HUES6 (cell line): ENCODE measurements around the gene GSC.

ENCODE experiments used
- H3K27ac ChIP-seq: 2 replicates; pipeline ENCODE4 v1.7.0; 2013; ENCODE audit warnings: low read depth, mild to moderate bottlenecking, low read length, inconsistent platforms
- H3K27me3 ChIP-seq: 2 replicates; pipeline ENCODE4 v1.6.1; 2013; ENCODE audit warnings: low read length; ENCODE audit not compliant: control insufficient read depth, insufficient read depth
- H3K36me3 ChIP-seq: 2 replicates; pipeline ENCODE4 v1.6.1; 2013; ENCODE audit warnings: low read length; ENCODE audit not compliant: control insufficient read depth, insufficient read depth
- H3K4me1 ChIP-seq: 2 replicates; pipeline ENCODE4 v1.6.1; 2013; ENCODE audit warnings: low read length; ENCODE audit not compliant: control insufficient read depth, insufficient read depth
- H3K4me3 ChIP-seq: 2 replicates; pipeline ENCODE4 v1.5.1; 2013; ENCODE audit warnings: low read depth, low read length
- H3K9ac ChIP-seq: one replicate; pipeline ENCODE4 v1.6.1; 2013; ENCODE audit warnings: mild to moderate bottlenecking, low read length
- H3K9me3 ChIP-seq: 2 replicates; pipeline ENCODE4 v1.6.1; 2013; ENCODE audit warnings: low read depth, low read length; ENCODE audit not compliant: control insufficient read depth, insufficient read depth

Gene GSC

DNA sequence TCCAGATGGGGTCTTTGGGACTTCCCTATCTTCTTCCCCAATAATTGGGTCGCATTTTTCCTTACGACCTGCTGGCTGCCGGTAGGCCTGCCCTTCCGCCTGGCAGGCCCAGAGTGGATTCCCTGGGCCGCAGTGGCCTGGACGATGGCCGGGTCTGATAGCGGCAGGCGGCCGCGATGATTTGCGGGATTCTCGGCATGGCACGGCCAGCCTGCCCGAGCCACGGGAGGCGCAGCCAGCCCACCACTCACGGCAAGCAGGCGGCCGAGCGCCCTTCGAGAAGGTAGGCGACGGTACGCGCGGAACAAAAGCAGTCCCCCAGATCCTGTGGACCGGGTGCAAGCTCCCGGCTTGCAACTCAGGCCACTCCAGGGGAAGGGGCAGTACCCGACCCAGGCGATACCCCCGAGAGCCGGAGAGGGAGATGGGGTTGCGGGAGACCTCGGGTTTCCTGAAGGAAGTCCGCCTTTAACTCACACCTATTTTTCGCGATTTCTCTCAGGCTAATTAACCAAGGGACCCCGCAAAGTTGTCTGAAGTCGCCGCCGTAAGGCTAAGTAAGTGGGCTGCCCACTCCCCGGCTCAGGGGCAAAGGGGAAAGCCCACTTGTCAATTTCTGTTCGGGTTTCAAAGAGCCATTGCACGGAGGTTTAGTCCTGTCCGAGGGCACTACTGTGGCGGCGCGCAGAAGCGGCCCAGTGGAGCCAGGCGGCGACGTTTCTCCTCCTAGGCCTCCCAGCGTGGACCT lies 1.4 kb upstream of the GSC start:
- Histone ChIP-seq H3K36me3 (no peaks in the 10 kb centered on the region), H3K9me3 (no peaks in the 10 kb centered on the region), H3K9ac (peak overlapping the region; percentile 46), H3K27ac (no peak overlapping the region), H3K27me3 (peaks cover 100% of the 10 kb centered on the region), H3K4me1 (peaks cover 72% of the 10 kb centered on the region), H3K4me3 (peak overlapping the region; percentile 67)

- Histone ChIP-seq H3K27me3 (peaks cover 100% of the 10 kb centered on the region), H3K4me1 (peaks cover 70% of the 10 kb centered on the region), H3K36me3 (no peaks in the 10 kb centered on the region), H3K9ac (peak overlapping the region; percentile 46), H3K27ac (no peak overlapping the region), H3K4me3 (peak overlapping the region; percentile 67), H3K9me3 (no peaks in the 10 kb centered on the region)
Observed at GRCh38 chr14:94770815-94771157, 873 bp upstream of the GSC start.

GRCh38 chr14:94770251-94770749 lies 387 bp upstream of the GSC start:
- Histone ChIP-seq H3K9me3 (no peaks in the 10 kb centered on the region), H3K27ac (no peak overlapping the region), H3K36me3 (no peaks in the 10 kb centered on the region), H3K4me1 (peaks cover 66% of the 10 kb centered on the region), H3K4me3 (peak overlapping the region; percentile 67), H3K27me3 (peaks cover 100% of the 10 kb centered on the region), H3K9ac (no peak overlapping the region)

DNA sequence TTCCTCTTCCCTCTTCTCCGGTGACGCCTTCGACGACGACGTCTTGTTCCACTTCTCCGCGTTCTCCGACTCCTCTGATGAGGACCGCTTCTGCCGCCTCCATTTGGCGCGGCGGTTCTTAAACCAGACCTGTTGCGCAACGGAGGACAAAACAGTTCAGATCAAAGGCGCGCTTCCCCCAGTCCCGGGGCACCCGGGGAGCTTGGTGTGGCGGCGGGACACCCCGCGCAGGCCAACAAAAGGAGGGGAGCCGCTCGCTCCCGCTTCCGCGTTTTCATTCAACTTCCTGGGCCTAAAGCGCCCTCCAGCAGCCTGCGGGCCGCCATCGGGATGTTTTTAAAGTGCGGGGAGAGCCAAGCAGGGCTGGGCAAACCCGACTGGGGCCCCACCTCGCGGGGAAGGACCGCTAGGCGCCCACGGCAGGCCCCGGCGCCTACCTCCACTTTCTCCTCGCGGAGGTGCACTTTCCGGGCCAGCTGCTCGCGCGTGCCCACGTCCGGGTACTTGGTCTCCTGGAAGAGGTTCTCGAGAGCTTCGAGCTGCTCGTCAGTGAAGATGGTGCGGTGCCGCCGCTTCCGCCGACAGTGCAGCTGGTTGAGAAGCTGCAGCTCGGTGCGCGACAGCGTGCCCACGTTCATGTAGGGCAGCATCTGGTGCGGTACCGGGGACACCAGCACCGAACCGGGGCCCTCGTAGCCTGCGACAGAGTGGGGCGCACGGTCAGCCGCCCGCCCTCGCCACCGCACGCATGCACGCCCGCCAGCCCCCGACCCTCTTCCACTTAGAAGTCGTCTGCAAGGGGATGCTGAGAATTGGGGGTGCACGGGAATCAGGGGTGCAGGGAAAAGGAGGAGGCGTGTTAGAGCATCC lies 1.2 kb downstream of the GSC start:
- H3K27me3 ChIP-seq: peaks cover 100% of the 10 kb centered on the region
- peak overlapping the region; percentile 67 for H3K4me3 ChIP-seq
- no peaks in the 10 kb centered on the region for H3K36me3 ChIP-seq
- peaks cover 56% of the 10 kb centered on the region for H3K4me1 ChIP-seq
- peak overlapping the region; percentile 68 for H3K9ac ChIP-seq
- no peak overlapping the region for H3K27ac ChIP-seq
- no peaks in the 10 kb centered on the region for H3K9me3 ChIP-seq

GRCh38 chr14:94768141-94768520 lies 1.8 kb downstream of the GSC start:
- Histone ChIP-seq H3K9me3 (no peaks in the 10 kb centered on the region), H3K27me3 (peaks cover 100% of the 10 kb centered on the region), H3K4me1 (peaks cover 54% of the 10 kb centered on the region), H3K27ac (no peak overlapping the region), H3K36me3 (no peaks in the 10 kb centered on the region), H3K9ac (peak overlapping the region; percentile 68), H3K4me3 (peak overlapping the region; percentile 67)

- H3K36me3 ChIP-seq: no peaks in the 10 kb centered on the region
- peak overlapping the region; percentile 24 for H3K4me3 ChIP-seq
- peaks cover 48% of the 10 kb centered on the region for H3K4me1 ChIP-seq
- H3K27me3 ChIP-seq: peaks cover 97% of the 10 kb centered on the region
- no peak overlapping the region for H3K27ac ChIP-seq
- no peak overlapping the region for H3K9ac ChIP-seq
- H3K9me3 ChIP-seq: no peaks in the 10 kb centered on the region
Observed at GRCh38 chr14:94767321-94767878, 2.5 kb downstream of the GSC start.

DNA sequence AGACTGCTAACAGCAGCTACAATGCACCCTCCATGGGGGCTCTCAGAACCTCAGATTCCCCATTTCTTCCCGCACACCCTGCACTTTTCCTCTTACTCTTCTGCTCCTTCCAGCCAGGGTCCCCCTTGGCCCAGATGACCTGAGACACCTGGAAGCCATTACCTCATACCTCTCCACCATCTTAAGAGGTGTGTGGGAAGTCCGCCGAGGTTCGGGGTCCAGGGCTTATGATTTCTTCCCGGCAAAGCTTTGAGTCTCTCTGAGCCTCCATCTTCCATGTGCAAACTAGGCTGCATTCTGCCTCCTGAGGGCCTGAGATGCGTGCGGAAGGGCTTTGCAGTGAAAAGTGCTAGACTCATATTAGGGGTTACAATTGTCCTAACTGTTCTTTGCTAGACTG lies 5.3 kb downstream of the GSC start:
- Histone ChIP-seq H3K27me3 (peaks cover 69% of the 10 kb centered on the region), H3K36me3 (no peaks in the 10 kb centered on the region), H3K4me3 (no peak overlapping the region), H3K27ac (no peak overlapping the region), H3K4me1 (peaks cover 30% of the 10 kb centered on the region), H3K9ac (no peak overlapping the region), H3K9me3 (no peaks in the 10 kb centered on the region)

DNA sequence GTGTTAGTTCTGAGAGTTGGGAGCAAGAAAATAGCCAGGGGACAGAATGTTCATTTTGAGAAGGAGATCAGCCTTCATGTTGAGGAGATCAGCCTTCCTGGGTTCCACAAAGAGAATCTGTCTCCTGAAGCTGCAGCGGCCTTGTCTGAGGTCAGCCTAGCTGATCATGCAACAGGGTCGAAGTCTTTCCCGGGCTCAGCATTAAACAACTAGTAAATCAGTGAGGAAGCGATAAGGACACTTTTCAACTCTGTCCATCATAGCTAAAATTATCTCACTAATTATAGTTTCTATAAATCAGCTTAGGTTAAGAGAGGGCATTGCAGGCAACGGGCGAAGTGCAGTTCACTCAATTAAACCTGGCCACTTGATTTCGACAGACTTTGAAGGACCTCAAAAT lies 7.5 kb downstream of the GSC start:
- Histone ChIP-seq H3K27ac (no peak overlapping the region), H3K4me3 (no peak overlapping the region), H3K4me1 (peaks cover 17% of the 10 kb centered on the region), H3K27me3 (peaks cover 47% of the 10 kb centered on the region), H3K9me3 (no peaks in the 10 kb centered on the region), H3K9ac (no peak overlapping the region), H3K36me3 (no peaks in the 10 kb centered on the region)

DNA sequence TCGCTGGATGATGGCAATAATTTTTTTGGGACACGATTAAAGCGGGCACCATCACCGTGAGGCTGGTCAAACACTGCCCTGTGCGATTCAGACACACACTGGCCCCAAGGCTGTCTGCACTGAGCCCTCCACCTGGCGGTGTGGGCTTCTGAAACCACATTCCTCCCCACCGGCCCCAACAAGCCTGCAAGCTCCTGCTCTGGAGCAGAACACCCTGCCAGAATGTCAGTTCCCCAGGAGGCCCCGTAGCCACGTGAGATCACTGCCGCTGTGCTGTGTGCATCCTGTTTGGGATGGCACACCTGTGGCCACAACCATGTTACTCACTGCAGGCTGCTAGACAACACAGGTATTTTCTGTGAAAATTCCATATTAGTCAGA lies 7.9 kb downstream of the GSC start:
- no peak overlapping the region for H3K27ac ChIP-seq
- no peaks in the 10 kb centered on the region for H3K9me3 ChIP-seq
- H3K27me3 ChIP-seq: peaks cover 43% of the 10 kb centered on the region
- no peaks in the 10 kb centered on the region for H3K36me3 ChIP-seq
- no peak overlapping the region for H3K4me3 ChIP-seq
- peaks cover 13% of the 10 kb centered on the region; the same call in 1 of the 2 replicates for H3K4me1 ChIP-seq
- H3K9ac ChIP-seq: no peak overlapping the region

- Histone ChIP-seq H3K27me3 (peaks cover 38% of the 10 kb centered on the region), H3K9me3 (no peaks in the 10 kb centered on the region), H3K36me3 (no peaks in the 10 kb centered on the region), H3K4me1 (peaks cover 11% of the 10 kb centered on the region; the same call in 1 of the 2 replicates), H3K4me3 (no peak overlapping the region), H3K9ac (no peak overlapping the region), H3K27ac (no peak overlapping the region)
Observed at GRCh38 chr14:94761348-94761996, 8.4 kb downstream of the GSC start.
